Neural progenitor cell (in vitro differentiated cells): ENCODE measurements around the gene CHRD. TPM values are rescaled to one million over a fixed set of nuclear protein-coding genes. Genes with fewer than 3 reads are reported as not detected.

ENCODE experiments used
- DNase-seq: peaks from one replicate; pipeline ENCODE4 v3.0.0-alpha.2; 2016; ENCODE audit warnings: low spot score
- H2AFZ ChIP-seq: fragments of 200-600 bp; sonication (generic); replicated peaks from 2 replicates; pipeline ENCODE4 v1.6.1; 2016; ENCODE audit warnings: antibody characterized with exemption
- H3F3A ChIP-seq: fragments of 200-600 bp; sonication (generic); 2 replicates; pipeline ENCODE4 v1.6.1; 2016; ENCODE audit warnings: antibody characterized with exemption, low read depth
- H3K27ac ChIP-seq: fragments of 200-600 bp; sonication (generic); 2 replicates; pipeline ENCODE4 v1.5.1; 2016; ENCODE audit warnings: mild to moderate bottlenecking
- H3K27me3 ChIP-seq: fragments of 200-600 bp; sonication (generic); 2 replicates; pipeline ENCODE4 v1.6.1; 2016; ENCODE audit warnings: mild to moderate bottlenecking, moderate library complexity
- H3K36me3 ChIP-seq: fragments of 200-600 bp; sonication (generic); 2 replicates; pipeline ENCODE4 v1.5.1; 2016
- H3K4me1 ChIP-seq: fragments of 200-600 bp; sonication (generic); 2 replicates; pipeline ENCODE4 v1.6.1; 2016; ENCODE audit warnings: mixed run types
- H3K4me2 ChIP-seq: fragments of 200-600 bp; sonication (generic); 2 replicates; pipeline ENCODE4 v1.6.1; 2016
- H3K4me3 ChIP-seq: fragments of 200-600 bp; sonication (generic); 2 replicates; pipeline ENCODE4 v1.5.1; 2016
- H3K79me2 ChIP-seq: fragments of 200-600 bp; sonication (generic); 2 replicates; pipeline ENCODE4 v1.6.1; 2016; ENCODE audit warnings: low read depth
- H3K9ac ChIP-seq: fragments of 200-600 bp; sonication (generic); 2 replicates; pipeline ENCODE4 v1.6.1; 2016
- H3K9me3 ChIP-seq: fragments of 200-600 bp; sonication (generic); 2 replicates; pipeline ENCODE4 v1.5.1; 2016; ENCODE audit warnings: low read depth
- H4K20me1 ChIP-seq: fragments of 200-600 bp; sonication (generic); 2 replicates; pipeline ENCODE4 v1.6.1; 2016; ENCODE audit warnings: low read depth
- H3K27ac Mint-ChIP-seq: 3 replicates; pipeline ENCODE4 v1.8.0; 2021; ENCODE audit warnings: mixed read lengths
- H3K27me3 Mint-ChIP-seq: 2 replicates; pipeline ENCODE4 v1.8.0; 2022; ENCODE audit warnings: low read depth, mild to moderate bottlenecking, inconsistent platforms, moderate library complexity, mixed read lengths; ENCODE audit not compliant: insufficient read depth
- H3K36me3 Mint-ChIP-seq: 3 replicates; pipeline ENCODE4 v1.8.0; 2021; ENCODE audit warnings: mixed read lengths
- H3K4me1 Mint-ChIP-seq: 3 replicates; pipeline ENCODE4 v1.8.0; 2021; ENCODE audit warnings: mixed read lengths
- H3K4me3 Mint-ChIP-seq: 3 replicates; pipeline ENCODE4 v1.8.0; 2021; ENCODE audit warnings: mild to moderate bottlenecking, moderate library complexity, mixed read lengths
- H3K9me3 Mint-ChIP-seq: 3 replicates; pipeline ENCODE4 v1.8.0; 2020; ENCODE audit warnings: mixed read lengths
- EZH2 ChIP-seq: fragments of 200-600 bp; sonication (generic); IDR thresholded peaks from 2 replicates; pipeline ENCODE4 v1.6.1; 2017; ENCODE audit warnings: antibody characterized with exemption, mild to moderate bottlenecking, moderate library complexity
- EZH2phosphoT487 ChIP-seq: fragments of 200-600 bp; sonication (generic); IDR thresholded peaks from 2 replicates; pipeline ENCODE4 v1.6.1; 2017; ENCODE audit warnings: antibody characterized with exemption
- total RNA-seq: library from RNA; depleted of rRNA; stranded (reverse); fragments of >200 nt; gene quantifications from 2 replicates; pipeline ENCODE4 v1.2.3, GENCODE V29; 2015; ENCODE audit warnings: low replicate concordance
- TF ChIP-seq, protein P1 (sequence below): fragments of 200-600 bp; sonication (generic); IDR thresholded peaks from 2 replicates; pipeline ENCODE4 v1.5.1; 2017; ENCODE audit warnings: antibody characterized with exemption, mild to moderate bottlenecking

The CHRD gene
- total RNA-seq, 1 donor from 2014 or later: 2.3 TPM

DNA sequence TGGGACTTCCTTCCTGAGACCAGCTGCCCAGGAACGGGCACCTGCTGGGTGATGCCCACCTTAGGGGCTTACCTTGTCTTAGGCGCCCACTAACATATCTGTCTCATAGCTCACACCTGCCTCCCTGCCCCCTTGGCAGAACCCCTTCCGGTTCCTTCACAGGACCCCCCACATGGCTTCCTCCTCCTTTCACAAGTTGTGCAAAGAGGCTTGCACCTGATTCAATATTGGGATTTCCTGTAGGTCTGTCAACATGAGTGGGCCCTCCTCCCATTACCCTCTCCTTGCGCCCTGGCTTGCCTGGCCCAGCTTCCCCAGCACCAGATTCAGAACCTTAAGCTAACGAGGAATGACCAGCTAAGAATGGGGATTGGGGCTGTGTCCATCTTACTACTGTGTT, 2.5 kb upstream of the CHRD start:
- Histone ChIP-seq H3F3A (peaks cover 30% of the 10 kb centered on the region), H3K4me2 (peak overlapping the region; percentile 65), H3K9me3 (no peaks in the 10 kb centered on the region), H4K20me1 (peaks cover 8% of the 10 kb centered on the region), H3K36me3 (no peaks in the 10 kb centered on the region), H3K4me3 (peak overlapping the region; percentile 21), H3K9ac (no peak overlapping the region), H3K27ac (no peak overlapping the region), H2AFZ (peak overlapping the region; percentile 63), H3K27me3 (peaks cover 38% of the 10 kb centered on the region), H3K79me2 (no peaks in the 10 kb centered on the region), H3K4me1 (peaks cover 34% of the 10 kb centered on the region)
- no peaks in the 10 kb centered on the region for H3K36me3 Mint-ChIP-seq
- H3K9me3 Mint-ChIP-seq: no peaks in the 10 kb centered on the region
- peaks cover 30% of the 10 kb centered on the region for H3K4me1 Mint-ChIP-seq
- DNase-seq: no peak
- no peak for TF ChIP-seq EZH2phosphoT487
- TF ChIP-seq, protein P1, sequence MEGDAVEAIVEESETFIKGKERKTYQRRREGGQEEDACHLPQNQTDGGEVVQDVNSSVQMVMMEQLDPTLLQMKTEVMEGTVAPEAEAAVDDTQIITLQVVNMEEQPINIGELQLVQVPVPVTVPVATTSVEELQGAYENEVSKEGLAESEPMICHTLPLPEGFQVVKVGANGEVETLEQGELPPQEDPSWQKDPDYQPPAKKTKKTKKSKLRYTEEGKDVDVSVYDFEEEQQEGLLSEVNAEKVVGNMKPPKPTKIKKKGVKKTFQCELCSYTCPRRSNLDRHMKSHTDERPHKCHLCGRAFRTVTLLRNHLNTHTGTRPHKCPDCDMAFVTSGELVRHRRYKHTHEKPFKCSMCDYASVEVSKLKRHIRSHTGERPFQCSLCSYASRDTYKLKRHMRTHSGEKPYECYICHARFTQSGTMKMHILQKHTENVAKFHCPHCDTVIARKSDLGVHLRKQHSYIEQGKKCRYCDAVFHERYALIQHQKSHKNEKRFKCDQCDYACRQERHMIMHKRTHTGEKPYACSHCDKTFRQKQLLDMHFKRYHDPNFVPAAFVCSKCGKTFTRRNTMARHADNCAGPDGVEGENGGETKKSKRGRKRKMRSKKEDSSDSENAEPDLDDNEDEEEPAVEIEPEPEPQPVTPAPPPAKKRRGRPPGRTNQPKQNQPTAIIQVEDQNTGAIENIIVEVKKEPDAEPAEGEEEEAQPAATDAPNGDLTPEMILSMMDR: no peak
- no peak for TF ChIP-seq EZH2
- peak overlapping the region; percentile 35 for H3K4me3 Mint-ChIP-seq
- peaks cover 38% of the 10 kb centered on the region for H3K27me3 Mint-ChIP-seq
- no peak overlapping the region for H3K27ac Mint-ChIP-seq

DNA sequence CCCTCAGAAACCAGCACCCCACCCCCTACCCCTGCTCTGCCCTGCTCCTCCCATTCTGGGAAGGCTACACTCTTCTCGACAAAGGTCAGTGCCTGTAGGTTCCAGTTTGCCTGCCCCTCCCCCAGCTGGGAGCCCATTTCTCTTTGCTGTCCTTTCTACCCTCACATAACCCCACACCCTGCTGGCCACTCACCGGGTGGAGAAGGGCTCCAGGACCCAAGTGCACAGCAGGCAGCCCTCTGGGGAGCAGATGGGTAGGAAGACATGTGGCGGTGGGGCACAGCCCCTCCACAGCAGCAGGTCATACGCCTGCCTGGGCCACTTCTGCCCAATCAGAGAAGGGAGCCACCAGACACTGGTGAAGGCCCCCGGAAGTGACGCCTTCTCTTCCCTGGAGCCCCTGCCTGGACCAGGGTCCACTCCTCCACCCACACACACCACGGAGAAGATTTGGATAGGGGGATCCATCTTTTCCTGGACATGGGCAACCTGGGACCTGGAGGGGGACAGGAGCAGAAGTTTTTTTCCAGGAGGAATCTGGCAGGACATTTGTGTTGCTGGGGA, 1.9 kb upstream of the CHRD start, which contains the start of gene THPO:
Gene THPO (minus strand): TSS at position 326 of the 564 bp plus-strand sequence. CDS start 1,948 bp downstream, outside the sequence.
- no peaks in the 10 kb centered on the region for H3K36me3 ChIP-seq
- H3K4me1 ChIP-seq: peaks cover 34% of the 10 kb centered on the region
- no peaks in the 10 kb centered on the region for H3K9me3 ChIP-seq
- Mint-ChIP-seq H3K36me3 (no peaks in the 10 kb centered on the region), H3K27ac (peak within 1 kb of the TSS; percentile 7), H3K9me3 (no peaks in the 10 kb centered on the region), H3K27me3 (peaks cover 37% of the 10 kb centered on the region), H3K4me3 (peak within 1 kb of the TSS; percentile 85), H3K4me1 (peaks cover 24% of the 10 kb centered on the region)
- H3K27ac ChIP-seq: no peak within 1 kb of the TSS
- TF ChIP-seq EZH2phosphoT487: no peak
- TF ChIP-seq, protein P1: no peak
- no peak for TF ChIP-seq EZH2
- H3K79me2 ChIP-seq: no peaks in the 10 kb centered on the region
- H3F3A ChIP-seq: peaks cover 32% of the 10 kb centered on the region
- H3K27me3 ChIP-seq: peaks cover 44% of the 10 kb centered on the region
- peak within 1 kb of the TSS; percentile 63 for H2AFZ ChIP-seq
- peaks cover 8% of the 10 kb centered on the region for H4K20me1 ChIP-seq
- H3K9ac ChIP-seq: no peak within 1 kb of the TSS
- H3K4me3 ChIP-seq: peak within 1 kb of the TSS; percentile 48
- H3K4me2 ChIP-seq: peak within 1 kb of the TSS; percentile 72
- peak; percentile 40 for DNase-seq

DNA sequence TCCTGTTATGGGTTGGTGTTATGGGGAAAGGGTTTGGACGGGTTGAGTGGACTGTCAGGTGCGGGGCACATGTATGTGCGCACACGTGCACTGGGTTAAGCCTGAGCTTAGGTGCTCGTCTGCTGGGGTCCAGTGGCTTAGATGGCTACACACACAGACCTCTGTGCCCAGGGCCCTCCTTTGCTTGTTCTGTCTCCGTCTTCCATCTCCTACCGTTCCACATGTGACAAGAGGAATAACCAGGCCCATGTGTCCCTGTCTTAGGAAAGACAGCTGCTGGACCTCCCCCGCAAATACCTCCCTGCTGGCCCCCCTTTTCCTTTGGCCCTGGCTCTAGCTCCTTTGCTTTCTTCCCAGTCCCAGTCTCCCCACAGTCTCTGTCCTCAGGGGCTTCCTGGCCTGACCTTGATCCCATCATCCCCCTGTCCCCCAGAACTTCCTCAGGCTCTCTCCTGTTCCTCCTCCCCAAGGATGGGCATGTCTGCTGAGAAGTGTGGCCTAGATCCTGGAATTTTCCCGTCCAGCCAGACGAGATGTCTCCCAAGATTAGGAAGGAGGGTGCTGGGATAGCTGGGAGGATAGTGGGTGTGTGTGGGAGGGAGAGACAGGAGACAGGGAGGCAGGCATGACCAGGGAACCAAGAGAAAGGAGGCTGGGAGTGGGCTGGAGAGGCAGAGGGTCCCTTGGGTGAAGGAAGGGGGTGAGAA, 1.1 kb upstream of the CHRD start:
- no peak overlapping the region for H2AFZ ChIP-seq

More for the DNA sequence above, 1.1 kb upstream of the CHRD start:
- DNase-seq: no peak
- H3K36me3 Mint-ChIP-seq: no peaks in the 10 kb centered on the region
- H3K4me3 ChIP-seq: peak overlapping the region; percentile 48
- no peak for TF ChIP-seq EZH2
- TF ChIP-seq, protein P1: no peak
- TF ChIP-seq EZH2phosphoT487: no peak
- H3K4me3 Mint-ChIP-seq: peak overlapping the region; percentile 85
- H3K27me3 ChIP-seq: peaks cover 49% of the 10 kb centered on the region
- H4K20me1 ChIP-seq: peaks cover 8% of the 10 kb centered on the region
- H3K36me3 ChIP-seq: no peaks in the 10 kb centered on the region
- H3K9ac ChIP-seq: no peak overlapping the region
- H3K27me3 Mint-ChIP-seq: peaks cover 35% of the 10 kb centered on the region
- H3K79me2 ChIP-seq: no peaks in the 10 kb centered on the region
- peak overlapping the region; percentile 72 for H3K4me2 ChIP-seq
- peaks cover 32% of the 10 kb centered on the region for H3F3A ChIP-seq
- H3K9me3 ChIP-seq: no peaks in the 10 kb centered on the region
- H3K9me3 Mint-ChIP-seq: no peaks in the 10 kb centered on the region
- H3K27ac Mint-ChIP-seq: peak overlapping the region; percentile 7
- peaks cover 34% of the 10 kb centered on the region for H3K4me1 ChIP-seq
- no peak overlapping the region for H3K27ac ChIP-seq
- peaks cover 24% of the 10 kb centered on the region for H3K4me1 Mint-ChIP-seq
